TTC549 (cell line): ENCODE data around the gene UQCC3.
"Not testable (repeated sequence)": the region's sequence is repeated elsewhere in the genome, so short reads cannot be mapped to it uniquely, and the experiment has no call there.

Experiments
- FAIRE-seq: peaks from 2 replicates; lab custom pipeline; 2012; peaks lifted over from hg19 to GRCh38; lab: Jason Lieb, UNC

UQCC3 gene

DNA sequence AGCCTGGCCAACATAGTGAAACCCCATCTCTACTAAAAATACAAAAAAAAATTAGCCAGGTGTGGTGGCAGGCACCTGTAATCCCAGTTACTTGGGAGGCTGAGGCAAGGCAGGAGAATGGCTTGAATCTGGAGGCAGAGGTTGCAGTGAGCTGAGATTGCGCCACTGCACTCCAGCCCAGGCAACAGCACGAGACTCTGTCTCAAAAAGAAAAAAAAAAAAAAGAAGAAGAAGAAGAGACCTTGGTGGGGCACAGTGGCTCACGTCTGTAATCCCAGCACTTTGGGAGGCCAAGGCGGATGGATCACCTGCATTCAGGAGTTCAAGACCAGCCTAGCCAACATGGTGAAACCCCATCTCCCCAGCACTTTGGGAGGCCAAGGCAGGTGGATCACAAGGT is 32.4 kb downstream of the UQCC3 start:
- FAIRE-seq = not testable (repeated sequence)

DNA sequence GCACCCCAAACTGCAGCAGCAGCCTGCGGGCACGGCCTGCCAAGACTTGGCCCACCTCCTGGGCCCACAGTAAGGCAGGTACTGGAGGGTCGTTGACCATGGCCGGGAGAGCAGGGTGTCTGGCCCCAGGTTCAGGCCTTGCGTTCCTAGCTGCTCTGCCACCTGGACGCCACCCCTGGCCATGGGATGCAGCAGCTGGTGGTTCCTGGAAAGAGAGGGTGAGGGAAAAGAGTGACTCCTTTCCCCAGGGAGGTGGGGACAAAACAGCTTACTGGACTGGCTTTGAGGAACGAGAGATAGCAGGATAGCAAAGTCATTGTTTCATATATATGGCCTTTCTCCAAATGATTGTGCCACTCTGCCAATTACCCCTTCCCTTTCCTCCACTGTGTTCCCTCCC is 33.9 kb downstream of the UQCC3 start:
- no peak for FAIRE-seq

GRCh38 chr11:62705880-62706849 is 34.7 kb downstream of the UQCC3 start:
- FAIRE-seq = no peak

DNA sequence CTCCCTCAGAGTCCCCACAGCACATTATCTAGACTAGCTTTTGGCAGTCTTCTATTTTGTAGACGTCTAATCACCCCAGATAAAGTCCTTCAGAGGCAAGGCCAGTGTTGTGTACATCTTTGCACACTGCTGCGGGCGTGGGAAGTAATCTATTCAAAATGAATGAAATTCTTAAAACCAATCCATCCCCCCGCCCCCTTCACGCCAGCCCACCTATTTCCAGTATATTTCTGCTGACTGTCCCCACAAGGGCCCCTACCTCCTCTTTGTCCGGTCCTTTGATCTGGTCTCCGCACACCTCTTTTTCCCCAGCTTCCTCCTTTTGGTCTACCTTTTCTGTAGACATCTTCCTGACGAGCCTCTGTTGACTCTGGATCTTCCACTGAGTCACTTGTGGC is 35.4 kb downstream of the UQCC3 start:
- no peak for FAIRE-seq

DNA sequence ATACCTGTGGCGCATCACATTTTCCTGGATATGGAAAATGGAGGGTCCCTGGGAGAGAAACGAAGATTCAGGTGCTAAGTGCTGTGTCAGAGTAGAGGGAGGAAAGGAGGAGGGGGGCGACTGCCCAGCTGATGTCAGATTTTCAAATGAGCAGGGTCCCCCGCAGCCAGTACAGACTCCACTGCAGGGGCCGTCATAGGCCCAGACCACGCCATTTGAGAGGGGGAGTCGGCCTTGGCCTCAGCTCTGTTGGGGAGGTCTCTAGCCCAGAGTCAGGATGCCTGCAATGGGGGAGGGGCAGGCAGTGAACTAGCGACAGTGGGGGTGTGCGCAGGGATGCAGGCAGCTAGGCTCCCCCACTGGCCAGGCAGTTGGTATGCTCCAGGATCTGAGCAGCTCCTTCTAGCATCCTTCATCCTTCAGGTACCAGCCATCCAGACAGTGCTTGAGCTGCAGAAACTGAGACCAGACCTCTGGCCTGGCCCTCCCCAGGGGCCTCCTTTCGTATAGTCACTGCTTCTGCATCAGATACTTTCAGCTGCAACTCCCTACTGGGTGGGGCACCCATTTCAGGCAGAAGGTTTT is 35.9 kb downstream of the UQCC3 start, which contains the start of the genes BSCL2 and GNG3:
TSS of gene BSCL2 (minus strand) at position 148 of the 585 bp plus-strand sequence. CDS start 229 bp downstream, outside the sequence.
TSS of gene GNG3 (plus strand) at position 400 of the 585 bp plus-strand sequence. CDS start 620 bp downstream, outside the sequence.
- no peak for FAIRE-seq

- no peak for FAIRE-seq
Measured at GRCh38 chr11:62708392-62708791, 36.9 kb downstream of the UQCC3 start.

- FAIRE-seq = no peak
Measured at GRCh38 chr11:62708793-62709192, 37.3 kb downstream of the UQCC3 start.

GRCh38 chr11:62709247-62710000 is 38.0 kb downstream of the UQCC3 start:
- FAIRE-seq = peak; percentile 89

DNA sequence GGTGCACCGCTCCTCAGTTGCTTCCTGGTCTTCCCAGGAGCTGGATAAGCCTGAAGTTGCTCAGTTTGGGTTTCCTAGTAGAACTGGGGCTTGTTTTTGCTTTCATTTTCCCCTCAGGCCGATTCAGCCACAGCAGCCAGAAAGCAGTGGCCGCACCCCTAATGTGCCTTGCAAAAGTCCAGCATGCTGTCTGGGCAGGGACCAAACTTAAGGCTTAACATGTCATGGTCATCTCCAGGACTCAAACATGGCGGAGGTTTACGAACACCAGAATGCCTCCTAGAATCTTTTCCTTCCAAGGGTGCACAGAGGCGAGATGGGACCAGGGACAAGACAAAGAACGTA is 38.5 kb downstream of the UQCC3 start:
- no peak for FAIRE-seq

- no peak for FAIRE-seq
Measured at GRCh38 chr11:62712276-62712812, 40.9 kb downstream of the UQCC3 start.

DNA sequence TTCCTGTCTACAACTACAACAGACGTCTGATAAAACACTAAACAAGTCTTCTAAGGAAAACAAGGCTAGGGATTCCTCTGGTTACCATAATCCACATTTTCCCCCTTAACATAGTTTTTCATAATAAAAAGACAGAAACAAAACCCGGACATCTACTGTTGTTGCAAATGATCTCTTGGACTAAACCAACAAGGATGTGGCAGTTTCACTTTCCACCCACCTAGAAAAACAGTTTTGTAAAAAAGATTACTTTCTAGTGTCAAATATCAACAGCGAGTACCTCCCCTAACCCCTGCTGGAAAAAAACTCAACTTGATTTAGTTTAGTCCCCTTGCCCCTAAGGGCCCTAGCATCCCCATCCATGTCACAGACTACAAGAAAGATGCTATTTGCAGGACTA is 41.4 kb downstream of the UQCC3 start:
- FAIRE-seq = no peak

GRCh38 chr11:62713343-62713742 is 41.9 kb downstream of the UQCC3 start:
- no peak for FAIRE-seq

DNA sequence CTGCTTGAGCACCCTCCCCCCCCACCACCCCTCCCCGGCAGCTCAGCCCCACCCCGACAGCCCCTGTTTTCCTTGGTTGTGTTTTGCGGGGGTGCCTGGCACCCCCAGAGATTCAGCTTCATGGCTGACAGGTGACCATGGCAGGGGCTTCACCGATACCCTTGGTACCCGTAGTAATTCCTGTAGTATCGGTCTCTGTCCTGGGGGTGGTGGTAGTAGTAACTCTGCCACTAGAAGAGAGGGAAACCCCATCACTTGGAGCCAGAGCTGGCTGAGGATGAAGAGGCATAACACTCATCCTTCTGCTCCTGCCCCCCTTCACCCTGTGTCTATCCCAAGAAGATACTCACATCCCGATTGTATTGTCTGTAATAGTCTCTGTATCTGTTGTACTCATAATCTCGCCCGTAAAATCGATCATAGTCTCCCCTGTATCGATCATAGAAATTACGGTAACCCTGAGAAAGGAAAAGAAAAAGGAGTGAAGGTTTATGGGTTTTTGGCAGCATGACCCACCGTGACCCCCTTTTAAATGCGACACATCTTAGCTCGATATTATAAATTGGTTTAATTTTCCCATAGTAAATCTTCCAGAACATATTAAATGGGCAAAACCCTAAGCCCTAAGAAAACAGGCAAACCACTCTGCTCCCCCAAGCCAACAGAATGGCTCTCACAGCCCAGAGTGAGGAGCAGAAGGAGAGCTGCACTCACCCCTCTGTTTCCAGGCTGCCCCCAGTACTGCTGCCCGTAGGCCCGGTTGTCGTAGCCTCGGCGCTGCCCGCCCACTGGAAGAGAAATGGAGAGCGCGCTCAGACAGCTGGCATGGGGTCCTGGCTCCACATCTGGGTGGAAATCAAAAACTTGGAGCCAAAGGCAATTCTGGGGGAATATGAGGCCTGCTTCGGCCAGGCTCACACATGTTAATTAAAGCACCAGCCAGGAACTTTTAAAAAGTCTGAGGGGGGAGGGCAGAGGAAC is 44.0 kb downstream of the UQCC3 start:
- no peak for FAIRE-seq

GRCh38 chr11:62716206-62716605 is 44.7 kb downstream of the UQCC3 start:
- FAIRE-seq = no peak

- FAIRE-seq = no peak
Measured at GRCh38 chr11:62716816-62717215, 45.3 kb downstream of the UQCC3 start.

DNA sequence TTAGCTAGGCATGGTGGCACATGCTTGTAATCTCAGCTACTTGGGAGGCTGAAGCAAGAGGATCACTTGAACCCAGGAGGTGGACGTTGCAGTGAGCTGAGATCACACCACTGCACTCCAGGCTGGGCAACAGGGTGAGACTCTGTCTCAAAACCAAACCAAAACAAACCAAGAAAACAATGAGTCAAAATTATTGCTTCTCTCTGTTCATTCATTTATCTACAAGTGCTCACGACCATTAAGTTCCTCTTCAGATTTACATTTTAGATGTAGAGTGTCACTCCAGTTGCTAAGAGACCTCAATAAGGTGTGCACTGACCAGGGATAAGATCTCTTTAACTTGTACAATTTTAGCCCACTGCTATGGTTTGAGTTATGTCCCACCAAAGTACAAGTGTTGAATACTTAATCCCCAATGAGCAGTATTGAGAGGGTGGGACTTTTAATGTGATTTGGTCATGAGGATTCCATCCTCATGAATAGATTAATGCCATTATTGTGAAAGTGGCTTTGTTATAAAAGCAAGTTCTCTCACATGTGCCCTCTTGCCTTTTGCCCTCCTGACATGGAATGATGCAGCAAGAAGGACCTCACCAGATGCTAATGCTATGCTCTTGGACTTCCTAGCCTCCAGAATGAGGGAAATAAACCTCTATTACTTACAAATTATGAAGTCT is 48.0 kb downstream of the UQCC3 start:
- FAIRE-seq = no peak

GRCh38 chr11:62721994-62722393 is 50.5 kb downstream of the UQCC3 start:
- no peak for FAIRE-seq
